GM23338 (cell line): ENCODE measurements around the gene CORO2A. TPM values are rescaled to one million over a fixed set of nuclear protein-coding genes. Genes with fewer than 3 reads are reported as not detected.

ENCODE experiments used
- ATAC-seq: fragments of 200-7000 bp; cut with Tn5 transposase; 3 replicates; pipeline ENCODE4 v1.9.1; 2020
- DNase-seq: peaks from one replicate; pipeline ENCODE4 v3.0.0-alpha.2; 2015; ENCODE audit warnings: low spot score
- H2AFZ ChIP-seq: fragments of 200-600 bp; sonication (generic); 2 replicates; pipeline ENCODE4 v1.8.0; 2016; ENCODE audit warnings: antibody characterized with exemption, mild to moderate bottlenecking, moderate library complexity
- H3F3A ChIP-seq: fragments of 200-600 bp; sonication (generic); replicated peaks from 2 replicates; pipeline ENCODE4 v1.8.0; 2017; ENCODE audit warnings: antibody characterized with exemption, mixed run types, low read depth
- H3K27ac ChIP-seq: fragments of 200-600 bp; sonication (generic); 2 replicates; pipeline ENCODE4 v1.6.1; 2016; ENCODE audit warnings: low read depth
- H3K27me3 ChIP-seq: fragments of 200-600 bp; sonication (generic); 2 replicates; pipeline ENCODE4 v1.8.0; 2016; ENCODE audit warnings: mild to moderate bottlenecking, mixed run types, moderate library complexity; ENCODE audit not compliant: insufficient read depth
- H3K36me3 ChIP-seq: fragments of 200-600 bp; sonication (generic); 2 replicates; pipeline ENCODE4 v1.8.0; 2016; ENCODE audit warnings: mild to moderate bottlenecking; ENCODE audit not compliant: insufficient read depth
- H3K4me1 ChIP-seq: fragments of 200-600 bp; sonication (generic); 2 replicates; pipeline ENCODE4 v1.8.0; 2016; ENCODE audit warnings: mild to moderate bottlenecking, moderate library complexity; ENCODE audit not compliant: insufficient read depth
- H3K4me2 ChIP-seq: fragments of 200-600 bp; sonication (generic); 2 replicates; pipeline ENCODE4 v1.7.1; 2017; ENCODE audit warnings: mixed run types
- H3K4me3 ChIP-seq: fragments of 200-600 bp; sonication (generic); 2 replicates; pipeline ENCODE4 v1.6.1; 2016; ENCODE audit warnings: mixed run types
- H3K79me2 ChIP-seq: fragments of 200-600 bp; sonication (generic); replicated peaks from 2 replicates; pipeline ENCODE4 v1.8.0; 2017; ENCODE audit warnings: mild to moderate bottlenecking; ENCODE audit not compliant: insufficient read depth
- H3K9me2 ChIP-seq: fragments of 200-600 bp; sonication (generic); 2 replicates; pipeline ENCODE4 v1.8.0; 2017; ENCODE audit not compliant: insufficient read depth
- H4K20me1 ChIP-seq: fragments of 200-600 bp; sonication (generic); replicated peaks from 2 replicates; pipeline ENCODE4 v1.8.0; 2017; ENCODE audit warnings: mild to moderate bottlenecking; ENCODE audit not compliant: insufficient read depth
- H3K27ac Mint-ChIP-seq: 2 replicates; pipeline ENCODE4 v1.8.0; 2020; ENCODE audit warnings: inconsistent platforms, mild to moderate bottlenecking, moderate library complexity, mixed read lengths
- H3K27me3 Mint-ChIP-seq: 3 replicates; pipeline ENCODE4 v1.8.0; 2022; ENCODE audit warnings: low read depth, mild to moderate bottlenecking, moderate library complexity, mixed read lengths, inconsistent platforms; ENCODE audit not compliant: insufficient read depth, poor library complexity
- H3K36me3 Mint-ChIP-seq: 3 replicates; pipeline ENCODE4 v1.8.0; 2021; ENCODE audit warnings: low read depth, mild to moderate bottlenecking, inconsistent platforms, moderate library complexity, mixed read lengths
- H3K4me1 Mint-ChIP-seq: 3 replicates; pipeline ENCODE4 v1.8.0; 2020; ENCODE audit warnings: mild to moderate bottlenecking, inconsistent platforms, mixed read lengths
- H3K4me3 Mint-ChIP-seq: 3 replicates; pipeline ENCODE4 v1.8.0; 2021; ENCODE audit warnings: moderate library complexity, mild to moderate bottlenecking, inconsistent platforms, mixed read lengths
- H3K9me3 Mint-ChIP-seq: 3 replicates; pipeline ENCODE4 v1.8.0; 2020; ENCODE audit warnings: moderate library complexity, mild to moderate bottlenecking, inconsistent platforms, mixed read lengths
- CREB1 ChIP-seq: fragments of 250-450 bp; sonication (Bioruptor Pico); IDR thresholded peaks from 2 replicates; pipeline ENCODE4 v1.5.0; 2020; ENCODE audit warnings: low read depth, mild to moderate bottlenecking, moderate library complexity
- NANOG ChIP-seq: IDR thresholded peaks from 2 replicates; pipeline ENCODE4 v1.6.1; 2016; ENCODE audit warnings: antibody characterized with exemption, borderline replicate concordance
- STAT1 ChIP-seq: IDR thresholded peaks from one replicate; pipeline ENCODE4 v1.6.1; 2016; ENCODE audit warnings: antibody characterized with exemption; ENCODE audit not compliant: unreplicated experiment
- ZNF114 ChIP-seq: fragments of 250-450 bp; sonication (Bioruptor Pico); IDR thresholded peaks from 2 replicates; pipeline ENCODE4 v1.5.0; 2020; ENCODE audit warnings: mild to moderate bottlenecking, moderate library complexity
- polyA plus RNA-seq: library from polyadenylated mRNA; unstranded; fragments of >200 nt; fragmentation: Nextera tagmentation; extraction: Ambion mirVana; gene quantifications from 2 replicates; pipeline ENCODE4 v1.2.1, GENCODE V29; 2016
- total RNA-seq: library from RNA; depleted of rRNA; stranded (reverse); fragments of >200 nt; shearing (Covaris generic); gene quantifications from 2 replicates; pipeline ENCODE4 v1.2.3, GENCODE V29; 2014
- TF ChIP-seq, protein P1 (sequence below), 2 experiments: fragments of 200-600 bp in 1 of 2; sonication (generic) in 1 of 2; conservative IDR thresholded peaks; 2 replicates each; pipeline versions ENCODE4 v1.5.1 to v1.6.1; 2016 to 2017; ENCODE audit warnings: antibody characterized with exemption in 2 of 2, low read depth in 2 of 2, mild to moderate bottlenecking in 2 of 2, moderate library complexity in 1 of 2
- TF ChIP-seq, protein P2 (sequence below): fragments of 250-450 bp; sonication (Bioruptor Pico); IDR thresholded peaks from 2 replicates; pipeline ENCODE4 v1.5.0; 2020; ENCODE audit warnings: mild to moderate bottlenecking, moderate library complexity

The CORO2A gene
- total and polyA plus RNA-seq, 2 experiments from 2014 or later, result 12.9 to 27.6 TPM

DNA sequence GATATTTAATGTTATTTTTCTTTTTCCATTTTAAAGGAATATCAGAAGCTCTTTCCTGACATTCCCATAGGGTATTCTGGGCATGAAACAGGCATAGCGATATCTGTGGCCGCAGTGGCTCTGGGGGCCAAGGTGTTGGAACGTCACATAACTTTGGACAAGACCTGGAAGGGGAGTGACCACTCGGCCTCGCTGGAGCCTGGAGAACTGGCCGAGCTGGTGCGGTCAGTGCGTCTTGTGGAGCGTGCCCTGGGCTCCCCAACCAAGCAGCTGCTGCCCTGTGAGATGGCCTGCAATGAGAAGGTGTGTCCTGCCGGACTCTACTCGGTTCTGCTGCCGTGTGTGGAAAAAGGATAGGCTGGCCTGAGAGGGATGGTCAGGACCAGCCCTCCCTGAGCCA lies 111.7 kb downstream of the CORO2A start (continued):
- TF ChIP-seq, protein P1, sequence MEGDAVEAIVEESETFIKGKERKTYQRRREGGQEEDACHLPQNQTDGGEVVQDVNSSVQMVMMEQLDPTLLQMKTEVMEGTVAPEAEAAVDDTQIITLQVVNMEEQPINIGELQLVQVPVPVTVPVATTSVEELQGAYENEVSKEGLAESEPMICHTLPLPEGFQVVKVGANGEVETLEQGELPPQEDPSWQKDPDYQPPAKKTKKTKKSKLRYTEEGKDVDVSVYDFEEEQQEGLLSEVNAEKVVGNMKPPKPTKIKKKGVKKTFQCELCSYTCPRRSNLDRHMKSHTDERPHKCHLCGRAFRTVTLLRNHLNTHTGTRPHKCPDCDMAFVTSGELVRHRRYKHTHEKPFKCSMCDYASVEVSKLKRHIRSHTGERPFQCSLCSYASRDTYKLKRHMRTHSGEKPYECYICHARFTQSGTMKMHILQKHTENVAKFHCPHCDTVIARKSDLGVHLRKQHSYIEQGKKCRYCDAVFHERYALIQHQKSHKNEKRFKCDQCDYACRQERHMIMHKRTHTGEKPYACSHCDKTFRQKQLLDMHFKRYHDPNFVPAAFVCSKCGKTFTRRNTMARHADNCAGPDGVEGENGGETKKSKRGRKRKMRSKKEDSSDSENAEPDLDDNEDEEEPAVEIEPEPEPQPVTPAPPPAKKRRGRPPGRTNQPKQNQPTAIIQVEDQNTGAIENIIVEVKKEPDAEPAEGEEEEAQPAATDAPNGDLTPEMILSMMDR (conservative IDR thresholded peaks at IDR 0.05; ENCODE audit: low read depth in 2 of 2), result no peak
- no peak for TF ChIP-seq STAT1

- H3K36me3 ChIP-seq, result peaks cover 14% of the 10 kb centered on the region
- no peak overlapping the region for H2AFZ ChIP-seq
- TF ChIP-seq, protein P2, sequence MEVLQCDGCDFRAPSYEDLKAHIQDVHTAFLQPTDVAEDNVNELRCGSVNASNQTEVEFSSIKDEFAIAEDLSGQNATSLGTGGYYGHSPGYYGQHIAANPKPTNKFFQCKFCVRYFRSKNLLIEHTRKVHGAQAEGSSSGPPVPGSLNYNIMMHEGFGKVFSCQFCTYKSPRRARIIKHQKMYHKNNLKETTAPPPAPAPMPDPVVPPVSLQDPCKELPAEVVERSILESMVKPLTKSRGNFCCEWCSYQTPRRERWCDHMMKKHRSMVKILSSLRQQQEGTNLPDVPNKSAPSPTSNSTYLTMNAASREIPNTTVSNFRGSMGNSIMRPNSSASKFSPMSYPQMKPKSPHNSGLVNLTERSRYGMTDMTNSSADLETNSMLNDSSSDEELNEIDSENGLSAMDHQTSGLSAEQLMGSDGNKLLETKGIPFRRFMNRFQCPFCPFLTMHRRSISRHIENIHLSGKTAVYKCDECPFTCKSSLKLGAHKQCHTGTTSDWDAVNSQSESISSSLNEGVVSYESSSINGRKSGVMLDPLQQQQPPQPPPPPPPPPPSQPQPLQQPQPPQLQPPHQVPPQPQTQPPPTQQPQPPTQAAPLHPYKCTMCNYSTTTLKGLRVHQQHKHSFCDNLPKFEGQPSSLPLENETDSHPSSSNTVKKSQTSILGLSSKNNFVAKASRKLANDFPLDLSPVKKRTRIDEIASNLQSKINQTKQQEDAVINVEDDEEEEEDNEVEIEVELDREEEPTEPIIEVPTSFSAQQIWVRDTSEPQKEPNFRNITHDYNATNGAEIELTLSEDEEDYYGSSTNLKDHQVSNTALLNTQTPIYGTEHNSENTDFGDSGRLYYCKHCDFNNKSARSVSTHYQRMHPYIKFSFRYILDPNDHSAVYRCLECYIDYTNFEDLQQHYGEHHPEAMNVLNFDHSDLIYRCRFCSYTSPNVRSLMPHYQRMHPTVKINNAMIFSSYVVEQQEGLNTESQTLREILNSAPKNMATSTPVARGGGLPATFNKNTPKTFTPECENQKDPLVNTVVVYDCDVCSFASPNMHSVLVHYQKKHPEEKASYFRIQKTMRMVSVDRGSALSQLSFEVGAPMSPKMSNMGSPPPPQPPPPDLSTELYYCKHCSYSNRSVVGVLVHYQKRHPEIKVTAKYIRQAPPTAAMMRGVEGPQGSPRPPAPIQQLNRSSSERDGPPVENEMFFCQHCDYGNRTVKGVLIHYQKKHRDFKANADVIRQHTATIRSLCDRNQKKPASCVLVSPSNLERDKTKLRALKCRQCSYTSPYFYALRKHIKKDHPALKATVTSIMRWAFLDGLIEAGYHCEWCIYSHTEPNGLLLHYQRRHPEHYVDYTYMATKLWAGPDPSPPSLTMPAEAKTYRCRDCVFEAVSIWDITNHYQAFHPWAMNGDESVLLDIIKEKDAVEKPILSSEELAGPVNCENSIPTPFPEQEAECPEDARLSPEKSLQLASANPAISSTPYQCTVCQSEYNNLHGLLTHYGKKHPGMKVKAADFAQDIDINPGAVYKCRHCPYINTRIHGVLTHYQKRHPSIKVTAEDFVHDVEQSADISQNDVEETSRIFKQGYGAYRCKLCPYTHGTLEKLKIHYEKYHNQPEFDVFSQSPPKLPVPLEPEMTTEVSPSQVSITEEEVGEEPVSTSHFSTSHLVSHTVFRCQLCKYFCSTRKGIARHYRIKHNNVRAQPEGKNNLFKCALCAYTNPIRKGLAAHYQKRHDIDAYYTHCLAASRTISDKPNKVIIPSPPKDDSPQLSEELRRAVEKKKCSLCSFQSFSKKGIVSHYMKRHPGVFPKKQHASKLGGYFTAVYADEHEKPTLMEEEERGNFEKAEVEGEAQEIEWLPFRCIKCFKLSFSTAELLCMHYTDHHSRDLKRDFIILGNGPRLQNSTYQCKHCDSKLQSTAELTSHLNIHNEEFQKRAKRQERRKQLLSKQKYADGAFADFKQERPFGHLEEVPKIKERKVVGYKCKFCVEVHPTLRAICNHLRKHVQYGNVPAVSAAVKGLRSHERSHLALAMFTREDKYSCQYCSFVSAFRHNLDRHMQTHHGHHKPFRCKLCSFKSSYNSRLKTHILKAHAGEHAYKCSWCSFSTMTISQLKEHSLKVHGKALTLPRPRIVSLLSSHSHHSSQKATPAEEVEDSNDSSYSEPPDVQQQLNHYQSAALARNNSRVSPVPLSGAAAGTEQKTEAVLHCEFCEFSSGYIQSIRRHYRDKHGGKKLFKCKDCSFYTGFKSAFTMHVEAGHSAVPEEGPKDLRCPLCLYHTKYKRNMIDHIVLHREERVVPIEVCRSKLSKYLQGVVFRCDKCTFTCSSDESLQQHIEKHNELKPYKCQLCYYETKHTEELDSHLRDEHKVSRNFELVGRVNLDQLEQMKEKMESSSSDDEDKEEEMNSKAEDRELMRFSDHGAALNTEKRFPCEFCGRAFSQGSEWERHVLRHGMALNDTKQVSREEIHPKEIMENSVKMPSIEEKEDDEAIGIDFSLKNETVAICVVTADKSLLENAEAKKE, result no peak
- no peak for TF ChIP-seq NANOG
- TF ChIP-seq ZNF114, result no peak
- no peak for TF ChIP-seq CREB1
- Mint-ChIP-seq H3K9me3 (no peaks in the 10 kb centered on the region), H3K4me1 (peaks cover 13% of the 10 kb centered on the region), H3K36me3 (peaks cover 36% of the 10 kb centered on the region), H3K4me3 (no peak overlapping the region), H3K27ac (no peak overlapping the region), H3K27me3 (peaks cover 1% of the 10 kb centered on the region)
- H3K4me2 ChIP-seq, result no peak overlapping the region
- no peaks in the 10 kb centered on the region; the same call in none of the 2 replicates for H4K20me1 ChIP-seq
- H3K79me2 ChIP-seq, result no peaks in the 10 kb centered on the region
- ATAC-seq, result no peak
- H3K4me3 ChIP-seq, result no peak overlapping the region
- H3K27ac ChIP-seq, result no peak overlapping the region
- H3K27me3 ChIP-seq, result no peaks in the 10 kb centered on the region
- no peaks in the 10 kb centered on the region for H3K9me2 ChIP-seq
- H3F3A ChIP-seq, result 0 out of 2 replicates have a peak, but pooled peaks cover 5% of the 10 kb centered on the region
- no peak for DNase-seq
- peaks cover 10% of the 10 kb centered on the region for H3K4me1 ChIP-seq
These were observed 112.1 kb downstream of the CORO2A start for GRCh38 chr9:98080326-98080725.
